T1000 (cell line): ENCODE data around the gene FAM240B.

Experiments used
- DNase-seq: peaks from one replicate; lab custom pipeline; 2025; ENCODE audit warnings: mixed read lengths; lab: John Stamatoyannopoulos, UW

Gene FAM240B

DNA sequence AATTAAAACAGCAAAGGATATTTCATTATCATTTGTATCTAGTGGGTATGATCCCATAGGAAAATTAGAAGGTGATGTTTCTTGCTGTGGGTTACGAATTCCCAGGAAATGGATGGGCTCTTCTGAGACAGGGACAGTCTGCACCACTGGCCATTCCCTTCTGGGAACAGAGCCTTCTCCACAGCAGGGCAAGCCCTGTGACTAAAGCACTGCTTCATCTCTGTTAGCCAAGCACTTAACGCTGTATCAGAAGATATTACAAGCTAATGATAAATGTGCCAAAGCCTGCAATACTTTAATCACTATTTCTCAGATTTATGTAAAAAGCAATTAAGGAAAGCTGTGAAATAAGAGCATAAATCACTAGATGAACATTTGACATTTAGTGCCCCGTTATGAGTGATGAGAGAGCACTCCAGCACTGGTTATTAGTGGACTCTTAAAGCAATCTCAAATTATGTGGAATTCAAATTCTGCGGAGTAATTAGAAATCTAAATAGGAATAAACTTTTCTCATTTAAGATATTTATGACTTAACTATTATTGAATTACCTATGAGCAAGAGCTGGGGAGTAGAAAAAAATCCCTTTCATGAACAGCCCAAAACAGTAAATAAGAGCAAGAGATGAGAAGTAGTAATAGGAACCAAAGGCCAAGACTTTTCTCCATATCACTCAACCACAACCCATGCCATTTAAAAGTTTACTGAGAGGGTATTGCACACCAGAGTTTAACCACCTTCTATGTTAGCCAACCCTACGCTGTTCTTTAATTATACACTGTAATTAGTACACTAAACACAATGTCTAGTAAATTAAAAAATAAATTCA lies 49.2 kb downstream of the FAM240B start:
- DNase-seq: no peak

DNA sequence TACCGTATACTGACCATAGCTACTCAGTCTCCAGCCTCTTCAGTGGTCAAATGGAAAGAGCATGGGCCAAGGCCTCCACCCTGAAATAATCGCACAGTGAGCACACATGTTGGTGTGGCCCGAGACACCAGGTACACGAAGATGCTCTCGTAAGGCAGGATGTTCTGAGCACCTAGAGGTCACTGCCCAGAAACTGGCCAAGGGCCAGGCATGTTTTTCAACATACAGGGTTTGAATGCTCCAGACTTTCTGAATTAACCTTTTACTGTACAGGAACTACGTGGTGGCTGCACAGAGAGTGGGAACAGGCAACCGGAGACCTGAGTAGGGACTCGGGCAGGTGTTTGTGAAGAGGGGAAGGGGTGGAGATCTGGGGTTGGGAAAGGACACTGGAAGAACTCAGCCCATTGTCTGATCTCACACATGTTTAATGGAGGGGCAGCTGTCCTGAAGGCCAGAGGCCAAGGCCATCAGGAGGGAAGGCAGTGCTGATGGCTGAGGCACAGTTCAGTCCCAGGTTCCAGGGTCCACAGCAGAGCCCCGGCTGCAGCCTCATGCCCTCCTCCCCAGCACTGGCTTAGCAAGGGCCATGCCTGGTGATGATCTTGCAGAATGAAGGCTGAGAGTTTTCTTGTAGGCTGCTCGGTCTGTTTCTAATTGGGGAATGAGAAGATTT lies 51.0 kb downstream of the FAM240B start:
- no peak for DNase-seq

DNA sequence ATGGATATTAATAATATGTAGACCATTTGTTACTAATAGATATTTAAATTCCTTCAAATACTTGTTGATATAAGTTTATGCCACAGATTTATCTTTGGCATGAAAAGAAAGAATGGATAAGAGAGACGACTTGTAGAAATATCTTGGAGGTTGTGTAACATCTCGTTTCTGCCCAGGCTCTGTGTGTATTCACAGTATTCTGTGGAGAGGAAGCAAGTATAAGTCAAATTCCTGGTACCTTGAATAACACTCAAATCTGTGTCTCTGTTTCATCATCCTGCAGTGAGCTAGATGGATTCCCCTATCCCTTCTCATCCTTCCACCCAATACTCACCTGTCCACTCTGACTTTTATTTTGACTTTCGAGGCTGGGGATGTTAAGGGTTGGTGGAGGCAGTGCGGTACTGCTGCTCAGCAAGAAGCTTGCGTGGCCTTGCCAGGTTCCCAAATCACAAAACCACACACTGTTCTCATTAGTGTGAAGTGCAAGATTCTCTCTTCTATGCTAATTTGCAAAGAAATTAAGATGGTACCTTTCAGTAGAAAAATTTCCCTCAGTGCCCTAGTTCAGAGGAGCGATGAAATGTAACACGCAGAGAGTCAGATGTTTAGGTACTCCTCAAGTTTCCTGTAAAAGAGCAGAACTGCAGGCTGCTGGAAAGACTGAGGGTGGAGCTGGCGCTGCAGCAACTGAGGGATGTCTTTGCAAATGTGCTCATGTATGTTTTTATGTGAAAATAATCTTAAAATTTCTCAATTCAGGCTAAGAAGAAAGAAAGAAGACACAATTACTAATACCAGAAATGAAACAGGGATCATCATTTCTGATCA lies 57.0 kb downstream of the FAM240B start:
- DNase-seq: no peak

DNA sequence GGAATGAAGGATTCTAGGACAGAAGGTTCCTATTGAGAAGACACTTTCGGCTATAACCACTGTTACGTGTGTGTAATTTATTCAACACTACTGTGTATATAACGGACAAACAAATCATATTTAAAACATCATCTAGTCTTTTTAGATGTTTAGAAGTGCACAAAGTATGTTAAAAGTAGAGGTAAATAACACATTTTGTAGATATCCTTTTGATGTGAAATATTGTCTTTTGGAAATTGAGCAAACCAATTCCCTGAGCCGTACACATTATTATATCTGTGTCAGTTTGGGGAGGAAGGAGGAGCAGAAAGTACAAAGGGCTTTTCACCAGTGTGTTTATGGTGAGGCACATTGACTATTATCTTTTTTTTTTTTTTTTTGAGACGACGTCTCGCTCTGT lies 60.4 kb downstream of the FAM240B start:
- no peak for DNase-seq

DNA sequence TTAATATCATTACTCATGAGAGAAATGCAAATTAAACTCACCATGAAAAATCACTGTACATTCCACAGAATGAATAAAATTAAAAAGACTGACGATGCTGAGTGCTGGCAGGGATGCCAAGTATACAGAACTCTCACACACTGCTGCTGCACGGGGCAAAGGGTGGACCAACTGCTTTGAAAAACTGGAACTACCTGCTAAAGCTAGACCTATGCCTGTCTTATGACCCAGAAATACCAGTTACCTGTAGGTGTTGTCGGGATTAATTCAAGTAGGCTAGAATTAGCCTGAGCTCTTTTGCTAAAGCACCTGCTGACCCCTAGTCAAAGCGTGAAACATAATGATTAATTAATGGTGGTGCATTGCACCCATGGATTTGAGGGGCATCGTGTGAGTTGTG lies 63.0 kb downstream of the FAM240B start:
- DNase-seq: no peak

DNA sequence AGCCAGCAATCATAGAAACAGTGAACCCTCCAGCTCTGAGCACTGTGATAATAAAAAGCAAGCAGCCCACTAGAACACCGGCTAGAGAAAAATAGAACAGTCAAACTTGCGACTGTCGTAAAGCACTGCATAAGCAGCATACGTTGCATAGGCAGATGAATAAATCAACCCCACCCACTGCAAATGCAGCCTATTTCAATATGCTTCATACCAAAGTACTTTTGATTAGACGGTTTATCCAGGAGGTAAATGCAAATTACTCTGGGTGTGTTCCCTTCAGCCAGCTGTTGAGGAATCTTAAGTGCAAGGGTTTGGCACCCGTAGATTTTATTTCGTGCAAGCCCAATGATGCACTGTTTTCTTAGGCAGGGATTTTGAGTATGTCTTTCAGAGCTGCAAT lies 67.4 kb downstream of the FAM240B start:
- no peak for DNase-seq

DNA sequence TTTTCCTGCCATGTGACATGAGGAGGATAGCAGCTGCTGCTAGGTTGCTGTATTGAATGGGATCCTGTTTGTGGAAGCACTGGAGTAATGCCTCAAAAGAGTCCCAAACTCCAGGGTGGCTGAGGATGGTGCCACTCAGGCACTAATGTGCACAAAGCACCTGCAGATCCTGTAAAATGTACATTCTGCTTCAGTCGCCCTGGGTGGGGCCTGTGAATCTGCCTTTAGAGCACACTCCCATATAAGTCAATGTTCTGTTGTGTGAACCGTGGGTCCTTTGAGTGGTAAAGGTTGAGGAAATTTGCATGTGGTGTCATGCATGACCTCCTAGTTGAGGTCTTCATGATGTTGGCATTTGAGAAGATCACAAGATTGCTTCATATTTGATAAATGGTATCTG lies 67.9 kb downstream of the FAM240B start:
- no peak for DNase-seq

DNA sequence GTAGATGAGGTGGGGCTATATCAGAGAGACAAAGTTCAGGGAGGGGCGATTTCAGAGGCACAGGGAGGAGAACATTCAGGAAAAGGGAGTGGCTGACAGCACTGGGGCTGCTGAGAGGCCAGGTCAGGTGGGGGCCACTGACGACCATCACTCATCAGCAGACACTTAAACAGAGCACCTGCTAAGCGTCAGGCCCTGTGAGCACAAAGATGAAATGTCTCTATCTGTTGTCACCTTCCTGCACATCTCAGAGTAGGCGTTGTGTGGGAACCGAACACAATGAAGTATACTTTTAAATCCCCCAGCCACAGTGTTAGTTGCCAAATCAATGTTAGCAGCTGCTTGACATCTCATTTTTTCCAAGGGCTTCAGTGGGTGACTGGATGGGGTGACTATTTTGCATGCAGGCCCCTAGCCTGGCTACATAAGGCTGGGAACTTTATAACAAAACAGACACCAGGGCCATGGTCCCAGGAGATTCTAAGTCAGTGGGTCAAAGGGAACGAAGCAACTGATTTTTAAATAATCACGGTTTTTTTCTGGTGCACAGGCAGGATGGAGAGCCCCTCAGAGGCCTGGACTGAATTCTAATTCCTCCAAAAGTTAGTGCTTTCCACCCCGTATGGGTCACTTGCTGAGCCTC lies 68.4 kb downstream of the FAM240B start:
- no peak for DNase-seq

DNA sequence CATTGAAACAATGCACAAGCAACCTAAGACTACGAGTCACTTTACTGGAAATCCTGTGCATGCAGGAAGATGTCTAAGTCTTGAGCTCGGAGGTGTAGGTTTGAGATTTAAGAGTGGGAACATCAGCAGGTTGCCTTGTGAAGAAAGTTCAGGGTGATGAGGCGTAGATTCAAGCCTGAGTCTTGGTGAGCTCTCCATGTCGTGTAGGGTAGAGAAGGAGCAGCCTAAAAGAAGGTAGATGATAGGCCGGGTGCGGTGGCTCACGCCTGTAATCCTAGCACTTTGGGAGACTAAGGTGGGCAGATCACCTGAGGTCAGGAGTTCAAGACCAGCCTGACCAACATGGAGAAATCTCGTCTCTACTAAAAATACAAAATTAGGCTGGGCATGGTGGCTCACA lies 69.4 kb downstream of the FAM240B start:
- DNase-seq: no peak

DNA sequence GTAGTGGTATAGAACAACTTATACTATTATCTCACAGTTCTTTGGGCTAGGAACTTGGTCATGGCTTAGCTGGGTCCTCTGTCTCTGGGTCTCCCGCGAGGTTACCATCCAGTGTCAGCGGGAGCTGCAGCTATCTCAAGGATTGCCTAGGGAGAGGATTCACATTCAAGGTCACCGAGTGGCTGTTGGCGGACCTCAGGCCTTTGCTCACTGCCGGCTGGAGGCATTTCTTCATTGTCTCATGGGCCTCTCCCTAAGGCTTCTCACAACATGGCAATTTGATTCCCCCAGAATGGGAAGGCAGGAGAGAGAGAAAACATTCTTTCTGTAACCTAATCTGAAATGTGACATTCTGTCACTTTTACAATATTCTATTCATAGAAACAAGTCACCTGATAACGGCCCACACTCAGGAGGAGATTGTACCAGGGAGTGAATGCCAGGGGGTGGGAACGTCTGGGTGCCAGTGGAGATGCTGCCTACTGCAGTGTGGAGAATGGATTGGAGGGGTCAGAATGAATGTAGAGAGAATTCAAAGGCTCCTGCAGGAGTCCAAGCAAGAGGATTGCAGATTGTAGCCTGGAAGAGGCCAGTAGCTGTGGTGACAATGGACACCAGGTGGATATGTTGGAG lies 70.1 kb downstream of the FAM240B start:
- no peak for DNase-seq

DNA sequence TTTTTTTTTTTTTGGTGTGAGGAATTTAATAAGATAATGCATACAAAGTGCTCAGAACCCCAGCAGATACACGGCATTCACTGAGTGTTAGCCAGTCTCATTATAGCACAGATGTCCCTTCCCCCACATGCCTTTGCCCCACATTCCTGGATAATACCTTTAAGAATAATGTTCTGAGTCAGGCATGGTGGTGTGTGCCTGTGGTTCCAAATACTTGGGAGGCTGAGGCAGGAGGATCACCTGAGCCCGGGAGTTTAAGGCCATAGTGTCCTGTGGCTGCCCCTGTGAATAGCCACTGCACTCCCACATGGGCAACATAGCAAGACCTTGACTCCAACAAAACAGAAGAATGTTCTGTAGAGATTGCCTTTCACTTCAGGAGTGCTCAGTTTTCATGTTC lies 75.3 kb downstream of the FAM240B start:
- no peak for DNase-seq
